NCI-H187 treated with DMSO at 0.1 percent for 48 hours (cell line): ENCODE results near the gene BRD3OS.

Source experiments
- DNase-seq: peaks from one replicate; lab custom pipeline; 2025; lab: John Stamatoyannopoulos, UW

The BRD3OS gene

DNA sequence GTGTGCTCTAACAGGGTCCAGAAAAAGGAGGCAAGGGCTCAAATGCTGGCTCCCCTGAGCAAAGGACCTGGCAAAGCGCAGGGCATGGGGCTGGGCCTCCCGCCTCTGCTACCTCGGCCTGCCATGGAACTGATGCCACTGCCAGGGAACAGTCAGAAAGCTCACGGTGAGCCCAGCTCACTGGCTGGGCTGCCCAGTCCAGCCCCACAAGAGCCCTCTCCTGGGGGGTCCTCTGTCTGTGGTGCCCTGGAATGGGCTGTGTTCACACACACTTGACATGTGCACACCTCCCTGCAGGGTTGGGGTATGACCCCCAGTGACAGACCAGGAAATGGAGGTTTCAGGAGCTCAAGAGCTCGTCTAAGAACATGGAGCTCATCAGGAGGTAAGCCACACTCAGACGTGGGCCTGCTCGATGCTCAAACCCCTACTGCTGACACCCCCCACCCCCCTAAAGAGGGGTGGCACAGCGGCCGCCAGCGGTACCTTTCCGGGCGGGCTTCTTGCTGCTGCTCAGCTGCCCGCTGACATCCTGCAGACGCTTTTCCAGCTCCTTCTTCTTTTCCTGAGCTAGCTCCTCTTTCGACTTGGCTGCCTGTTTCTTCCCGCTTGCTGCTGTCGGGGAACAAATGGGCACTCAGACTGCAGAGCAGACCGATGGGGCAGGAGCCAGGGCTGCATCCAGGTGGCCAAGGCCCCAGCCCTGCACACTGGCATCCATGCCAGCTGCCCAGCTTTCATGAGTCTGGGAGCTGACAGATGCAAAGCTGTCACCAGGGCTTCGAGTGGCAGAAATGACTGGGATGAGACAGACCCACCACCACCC, 9.1 kb downstream of the BRD3OS start:
- DNase-seq = no peak

- DNase-seq = no peak
These were observed 10.1 kb downstream of the BRD3OS start for GRCh38 chr9:134035041-134036039.

DNA sequence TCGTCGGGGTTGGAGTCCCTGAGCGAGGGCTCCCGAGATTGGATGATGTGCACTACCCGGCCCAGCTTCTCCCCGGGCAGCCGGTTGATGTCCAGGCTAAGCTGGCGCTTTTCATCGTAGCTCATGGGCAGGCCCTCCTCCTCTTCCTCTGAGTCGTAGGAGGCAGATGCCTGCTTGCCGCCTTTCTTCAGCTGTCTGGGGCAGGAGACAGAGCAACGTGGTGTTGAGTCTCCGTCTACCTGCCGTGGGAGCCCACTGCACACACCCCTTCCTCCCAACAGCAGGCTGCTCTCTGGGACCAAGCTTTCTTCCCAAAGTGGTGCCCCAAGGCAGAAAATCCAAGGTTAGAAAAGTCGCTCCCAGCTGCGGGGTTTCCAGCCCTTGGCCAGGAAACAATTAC, 10.8 kb downstream of the BRD3OS start:
- DNase-seq = no peak

DNA sequence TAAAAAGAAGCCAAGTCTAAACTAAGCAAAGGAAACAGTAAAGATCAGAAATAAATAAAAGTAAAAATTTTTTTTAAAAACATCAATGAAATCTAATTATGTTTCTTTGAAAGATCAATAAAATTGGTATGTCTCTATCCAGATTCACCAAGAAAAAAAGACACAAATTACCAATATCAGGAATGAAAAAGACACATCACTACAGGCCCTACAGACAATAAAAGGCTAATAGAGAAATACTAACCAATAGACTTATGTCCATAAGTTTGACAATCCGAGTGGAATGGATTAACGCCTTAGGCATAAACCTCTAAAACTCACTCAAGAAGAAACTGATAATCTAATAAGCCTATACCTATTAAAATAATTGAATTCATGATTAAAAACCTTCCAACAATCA, 12.4 kb downstream of the BRD3OS start:
- DNase-seq = no peak

DNA sequence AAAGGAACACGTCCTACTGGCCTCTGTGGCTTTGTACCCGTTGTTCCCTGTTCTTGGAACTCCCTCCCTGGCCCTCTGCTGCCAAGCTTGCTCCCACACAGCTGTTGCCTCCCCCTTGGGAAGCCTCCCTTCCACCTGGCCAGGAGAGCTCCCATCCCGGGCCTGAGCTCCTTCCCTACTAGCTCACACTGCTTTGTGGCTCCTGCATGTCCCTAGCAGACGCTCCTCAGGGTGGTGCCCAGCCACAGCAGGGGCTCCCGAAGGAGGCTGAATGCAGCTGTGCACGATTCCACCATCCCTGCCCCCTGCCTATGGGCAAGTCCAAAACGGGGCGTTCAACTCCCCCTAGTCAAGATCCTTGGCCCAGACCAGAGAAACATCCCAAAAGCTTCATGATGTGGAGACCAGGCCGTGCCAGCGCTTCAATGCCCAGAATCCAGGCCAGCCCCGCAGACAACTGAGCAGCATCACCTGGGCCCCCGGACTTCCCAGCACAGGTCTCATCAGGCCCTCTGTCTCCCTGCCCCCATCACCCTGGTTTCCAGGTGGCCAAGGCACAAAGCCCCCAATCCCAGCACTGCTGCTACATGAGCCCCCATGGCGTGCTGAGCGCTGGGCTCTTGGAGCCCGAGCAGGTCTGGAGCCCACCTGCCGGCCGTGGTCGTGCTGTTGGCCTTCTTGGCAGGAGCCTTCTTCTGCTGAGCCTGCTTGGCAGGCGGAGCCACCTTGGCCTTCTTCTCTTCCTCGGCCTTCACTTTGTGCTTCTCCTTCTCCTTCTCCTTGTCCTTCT, 14.3 kb downstream of the BRD3OS start:
- DNase-seq = no peak

- DNase-seq = no peak
These were observed 14.9 kb downstream of the BRD3OS start for GRCh38 chr9:134040176-134040565.

DNA sequence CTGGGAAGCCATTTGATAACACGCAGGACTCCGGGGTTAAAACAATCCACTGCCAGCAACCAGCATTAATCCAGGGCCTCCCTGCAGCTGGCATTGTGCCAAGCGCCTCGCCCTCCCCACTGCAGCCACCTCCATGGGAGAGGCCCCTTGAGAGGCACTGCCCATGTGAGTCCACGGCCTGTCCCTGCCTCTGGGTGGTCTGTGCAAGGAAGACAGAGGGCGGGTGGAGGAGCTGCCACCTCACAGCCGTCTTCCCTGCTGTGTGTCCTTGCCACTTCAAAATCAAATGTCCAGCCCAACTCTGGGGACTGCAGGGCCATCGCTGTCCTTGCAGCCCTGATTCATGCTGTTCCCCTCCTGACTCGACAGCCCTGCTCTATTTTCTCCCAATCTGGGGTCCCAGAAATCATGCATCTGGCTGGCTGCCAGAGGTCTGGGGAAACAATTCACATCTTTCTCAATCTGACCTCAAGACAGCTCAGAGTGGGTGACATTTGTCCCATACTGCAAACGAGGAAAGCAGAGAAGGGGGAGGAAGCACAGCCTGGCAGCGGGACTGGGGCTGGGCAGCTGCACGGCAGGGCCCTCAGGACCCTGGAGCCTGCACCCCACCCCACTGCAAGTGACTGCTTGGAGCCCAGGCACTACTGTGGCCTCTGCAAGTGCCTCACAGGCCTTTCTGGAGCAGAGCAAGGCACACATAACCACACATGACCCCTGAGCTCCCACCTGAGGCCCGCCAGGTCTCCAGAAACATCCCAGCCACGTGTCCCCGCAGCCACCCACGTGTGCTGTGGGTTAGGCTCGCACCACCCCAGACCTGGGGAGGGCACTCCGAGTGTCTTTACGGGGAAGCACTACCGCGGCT, 15.7 kb downstream of the BRD3OS start:
- DNase-seq = no peak

GRCh38 chr9:134041649-134041962, 16.3 kb downstream of the BRD3OS start:
- DNase-seq = no peak

GRCh38 chr9:134043531-134043988, 18.3 kb downstream of the BRD3OS start:
- DNase-seq = no peak

GRCh38 chr9:134044944-134045343, 19.7 kb downstream of the BRD3OS start:
- DNase-seq = no peak

- DNase-seq = no peak
These were observed 20.7 kb downstream of the BRD3OS start for GRCh38 chr9:134045841-134046544.

GRCh38 chr9:134046894-134047681, 21.8 kb downstream of the BRD3OS start:
- DNase-seq = no peak

- no peak for DNase-seq
These were observed 22.7 kb downstream of the BRD3OS start for GRCh38 chr9:134047868-134048581.

DNA sequence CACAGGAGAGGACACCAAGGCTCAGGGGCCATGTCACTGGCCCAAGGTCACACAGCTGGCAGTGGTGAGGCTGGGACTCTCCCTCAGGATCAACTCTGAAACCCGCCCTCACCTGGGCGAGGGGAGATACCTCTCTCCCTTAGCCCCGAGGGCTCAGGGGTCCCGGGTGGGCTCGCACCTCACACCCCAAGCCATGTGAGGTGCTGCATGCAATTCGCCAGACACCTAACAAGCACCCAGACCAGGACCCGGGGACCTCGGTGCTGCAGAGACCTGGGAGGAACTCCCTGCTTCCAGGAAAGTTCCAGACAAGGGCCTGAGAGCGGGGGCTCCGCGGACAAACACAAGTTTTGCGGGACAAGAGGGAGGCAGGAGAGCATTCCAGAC, 23.3 kb downstream of the BRD3OS start:
- DNase-seq = no peak

GRCh38 chr9:134049236-134049635, 24.0 kb downstream of the BRD3OS start:
- no peak for DNase-seq

- no peak for DNase-seq
These were observed 24.7 kb downstream of the BRD3OS start for GRCh38 chr9:134049772-134050588.

- no peak for DNase-seq
These were observed 25.4 kb downstream of the BRD3OS start for GRCh38 chr9:134050726-134051125.

GRCh38 chr9:134051319-134051718, 26.0 kb downstream of the BRD3OS start:
- DNase-seq = no peak
